Measurements from ENCODE around the gene MIEN1.

- TF ChIP-seq CTCF (IDR thresholded peaks at IDR 0.05; ENCODE audit: low read depth, low read length) (no peak), EZH2phosphoT487 (IDR thresholded peaks at IDR 0.05; ENCODE audit: low read depth) (no peak)
These were observed 26.9 kb upstream of the MIEN1 start for GRCh38 chr17:39757176-39757662.

All from OCI-LY3 (cell line).